H1 (cell line): ENCODE results near the gene KCTD12. TPM values are rescaled to one million over a fixed set of nuclear protein-coding genes. Genes with fewer than 3 reads are reported as not detected.

Source experiments
- CTCF ChIA-PET: fragments of 300-600 bp; sonication (Branson Sonifier 250); formaldehyde crosslinking; loops from one replicate; lab custom pipeline; 2021; ENCODE audit not compliant: partially characterized antibody; lab: Charles Lee
- POLR2A ChIA-PET: fragments of 300-600 bp; sonication (Branson Sonifier 250); formaldehyde crosslinking; loops from one replicate; lab custom pipeline; 2021; ENCODE audit warnings: inconsistent platforms; ENCODE audit not compliant: partially characterized antibody; lab: Charles Lee
- DNase-seq, 2 experiments: peaks; one replicate each; pipeline versions ENCODE4 v3.0.0 to v3.0.0-alpha.2; 2010 to 2022; ENCODE audit warnings: low spot score in 2 of 2, low read depth in 1 of 2, mixed read lengths in 1 of 2
- FAIRE-seq: peaks from 2 replicates; lab custom pipeline; 2011; peaks lifted over from hg19 to GRCh38; lab: Jason Lieb, UNC
- H2AFZ ChIP-seq: 2 replicates; pipeline ENCODE4 v1.8.1; 2012; ENCODE audit warnings: low read length, inconsistent platforms
- H2AK5ac ChIP-seq: 2 replicates; pipeline ENCODE4 v1.6.1; 2013; ENCODE audit warnings: low read depth, low read length
- H2BK120ac ChIP-seq: replicated peaks from 2 replicates; pipeline ENCODE3; 2013; ENCODE audit warnings: low read depth, low read length, inconsistent platforms
- H2BK12ac ChIP-seq: 2 replicates; pipeline ENCODE4 v1.6.1; 2013; ENCODE audit warnings: low read depth, low read length
- H2BK15ac ChIP-seq: 2 replicates; pipeline ENCODE4 v1.6.1; 2013; ENCODE audit warnings: low read length
- H2BK20ac ChIP-seq: 2 replicates; pipeline ENCODE4 v1.6.1; 2013; ENCODE audit warnings: low read length
- H2BK5ac ChIP-seq: 2 replicates; pipeline ENCODE4 v1.6.1; 2013; ENCODE audit warnings: low read depth, low read length
- H3K14ac ChIP-seq: 2 replicates; pipeline ENCODE4 v1.6.1; 2013; ENCODE audit warnings: inconsistent platforms; ENCODE audit not compliant: insufficient read length
- H3K18ac ChIP-seq: 2 replicates; pipeline ENCODE4 v1.6.1; 2013; ENCODE audit warnings: low read length; ENCODE audit errors: extremely low read depth
- H3K23ac ChIP-seq: 2 replicates; pipeline ENCODE4 v1.6.1; 2013; ENCODE audit warnings: inconsistent platforms; ENCODE audit not compliant: insufficient read length
- H3K23me2 ChIP-seq: 2 replicates; pipeline ENCODE4 v1.6.1; 2013; ENCODE audit warnings: low read depth, low read length
- H3K27ac ChIP-seq: 2 replicates; pipeline ENCODE4 v1.6.1; 2011; ENCODE audit warnings: low read depth, low read length, inconsistent platforms
- H3K27me3 ChIP-seq, 4 experiments: replicated peaks in 1 of 4; 1 replicate in 1 of 4; 2 replicates in 3 of 4; pipeline versions ENCODE4 v1.6.1 to v1.8.1; 2011 to 2013; ENCODE audit warnings: low read length in 3 of 4, mild to moderate bottlenecking in 3 of 4, inconsistent platforms in 2 of 4, mixed read lengths in 2 of 4, moderate library complexity in 1 of 4; ENCODE audit not compliant: control insufficient read depth in 3 of 4, insufficient read depth in 3 of 4; ENCODE audit errors: extremely low read depth in 1 of 4
- H3K36me3 ChIP-seq, 4 experiments: 2 replicates each; pipeline versions ENCODE4 v1.6.1 to v1.8.1; 2011 to 2013; ENCODE audit warnings: mild to moderate bottlenecking in 4 of 4, low read length in 3 of 4, moderate library complexity in 2 of 4, control low read depth in 1 of 4, inconsistent platforms in 1 of 4; ENCODE audit not compliant: insufficient read depth in 4 of 4, control insufficient read depth in 2 of 4
- H3K4ac ChIP-seq: replicated peaks from 2 replicates; pipeline ENCODE3; 2013; ENCODE audit warnings: low read length, low read depth, mixed read lengths, inconsistent platforms; ENCODE audit not compliant: insufficient read length
- H3K4me1 ChIP-seq, 4 experiments: replicated peaks in 1 of 4; 1 replicate in 1 of 4; 2 replicates in 3 of 4; pipeline versions ENCODE4 v1.6.1 to v1.8.1; 2011 to 2013; ENCODE audit warnings: low read length in 3 of 4, inconsistent platforms in 2 of 4, mixed read lengths in 1 of 4; ENCODE audit not compliant: insufficient read depth in 4 of 4, control insufficient read depth in 3 of 4
- H3K4me2 ChIP-seq, 2 experiments: 2 replicates each; pipeline versions ENCODE4 v1.6.1 to v1.8.1; 2011 to 2013; ENCODE audit warnings: low read depth in 2 of 2, low read length in 2 of 2, control low read depth in 1 of 2, inconsistent platforms in 1 of 2, mild to moderate bottlenecking in 1 of 2; ENCODE audit not compliant: insufficient read depth in 1 of 2
- H3K4me3 ChIP-seq, 4 experiments: fragments of 200-600, 300-600 bp in 1 of 4; sonication (generic), shearing (Covaris generic), sonication (Bioruptor Twin) in 1 of 4; 2 replicates each; pipeline versions ENCODE4 v1.5.1 to v1.8.1; 2011 to 2016; ENCODE audit warnings: low read length in 4 of 4, low read depth in 3 of 4, control low read depth in 2 of 4, inconsistent platforms in 2 of 4, mild to moderate bottlenecking in 2 of 4, mixed read lengths in 1 of 4, moderate library complexity in 1 of 4; ENCODE audit not compliant: insufficient read depth in 2 of 4; ENCODE audit errors: extremely low read depth in 1 of 4
- H3K56ac ChIP-seq: replicated peaks from 2 replicates; pipeline ENCODE3; 2013; ENCODE audit warnings: low read depth, mild to moderate bottlenecking, mixed read lengths, low read length, inconsistent platforms; ENCODE audit not compliant: insufficient read length
- H3K79me1 ChIP-seq: 2 replicates; pipeline ENCODE4 v1.6.1; 2013; ENCODE audit warnings: low read depth, low read length, control low read depth
- H3K79me2 ChIP-seq, 2 experiments: 2 replicates each; pipeline versions ENCODE4 v1.6.1 to v1.8.1; 2012 to 2013; ENCODE audit warnings: low read length in 2 of 2, mild to moderate bottlenecking in 2 of 2, inconsistent platforms in 1 of 2; ENCODE audit not compliant: insufficient read depth in 2 of 2, control insufficient read depth in 1 of 2
- H3K9ac ChIP-seq, 4 experiments: replicated peaks in 1 of 4; 1 replicate in 1 of 4; 2 replicates in 3 of 4; pipeline versions ENCODE4 v1.6.1 to v1.8.1; 2011 to 2013; ENCODE audit warnings: low read depth in 3 of 4, low read length in 3 of 4, control low read depth in 2 of 4, mild to moderate bottlenecking in 2 of 4, moderate library complexity in 2 of 4, inconsistent platforms in 1 of 4; ENCODE audit errors: extremely low read depth in 1 of 4
- H3K9me3 ChIP-seq, 2 experiments: 2 replicates each; pipeline versions ENCODE4 v1.6.1 to v1.8.1; 2012 to 2013; ENCODE audit warnings: mild to moderate bottlenecking in 2 of 2, moderate library complexity in 2 of 2, control low read depth in 1 of 2, inconsistent platforms in 1 of 2, low read depth in 1 of 2, low read length in 1 of 2, mixed read lengths in 1 of 2; ENCODE audit not compliant: insufficient read depth in 2 of 2
- H4K20me1 ChIP-seq, 2 experiments: replicated peaks in 1 of 2; 2 replicates each; pipeline versions ENCODE3 to v1.8.1; 2011 to 2013; ENCODE audit warnings: inconsistent platforms in 2 of 2, low read length in 2 of 2, mild to moderate bottlenecking in 1 of 2; ENCODE audit not compliant: insufficient read depth in 2 of 2, control insufficient read depth in 1 of 2
- H4K5ac ChIP-seq: 2 replicates; pipeline ENCODE4 v1.6.1; 2013; ENCODE audit warnings: low read length, low read depth, mixed read lengths, inconsistent platforms; ENCODE audit not compliant: insufficient read length
- H4K8ac ChIP-seq: 2 replicates; pipeline ENCODE4 v1.8.0; 2013; ENCODE audit warnings: mild to moderate bottlenecking, moderate library complexity, low read length, inconsistent platforms; ENCODE audit not compliant: insufficient read depth; ENCODE audit errors: extremely low read depth
- H4K91ac ChIP-seq: replicated peaks from 2 replicates; pipeline ENCODE3; 2013; ENCODE audit warnings: low read length, mixed read lengths, inconsistent platforms; ENCODE audit not compliant: insufficient read length
- BCL11A ChIP-seq, 2 experiments: IDR thresholded peaks; one replicate each; pipeline ENCODE4 v1.6.1; 2011; ENCODE audit warnings: low read depth in 2 of 2, low read length in 2 of 2, mild to moderate bottlenecking in 2 of 2
- CBX8 ChIP-seq: fragments of 300-800, 300-1000 bp; sonication (generic); IDR thresholded peaks from 2 replicates; pipeline ENCODE4 v1.7.1; 2016; ENCODE audit warnings: low read depth, low read length, borderline replicate concordance
- CEBPB ChIP-seq: IDR thresholded peaks from 2 replicates; pipeline ENCODE4 v1.6.1; 2012; ENCODE audit warnings: low read depth, low read length
- KDM4A ChIP-seq: IDR thresholded peaks from one replicate; pipeline ENCODE4 v1.7.1; 2012; ENCODE audit warnings: low read depth, mild to moderate bottlenecking, moderate library complexity, low read length, inconsistent platforms; ENCODE audit not compliant: severe bottlenecking
- NANOG ChIP-seq: IDR thresholded peaks from 2 replicates; pipeline ENCODE4 v1.6.1; 2011; ENCODE audit warnings: low read length, low read depth, mild to moderate bottlenecking, inconsistent platforms; ENCODE audit not compliant: insufficient read depth, poor library complexity, severe bottlenecking
- NRF1 ChIP-seq: IDR thresholded peaks from 2 replicates; pipeline ENCODE4 v1.6.1; 2011; ENCODE audit warnings: mild to moderate bottlenecking, low read depth, low read length, improper control_type of control experiment
- RAD21 ChIP-seq, 2 experiments: IDR thresholded peaks in 1 of 2; conservative IDR thresholded peaks in 1 of 2; 2 replicates each; pipeline ENCODE4 v1.6.1; 2011; ENCODE audit warnings: low read depth in 2 of 2, low read length in 2 of 2, improper control_type of control experiment in 1 of 2, inconsistent platforms in 1 of 2, mild to moderate bottlenecking in 1 of 2, moderate library complexity in 1 of 2
- RNF2 ChIP-seq: fragments of 200-900, 300-1000 bp; sonication (generic); IDR thresholded peaks from 2 replicates; pipeline ENCODE4 v1.7.1; 2016; ENCODE audit warnings: borderline replicate concordance, low read depth, mild to moderate bottlenecking, antibody characterized with exemption, low read length; ENCODE audit not compliant: poor library complexity, severe bottlenecking; ENCODE audit errors: missing control alignments
- RXRA ChIP-seq: IDR thresholded peaks from 2 replicates; pipeline ENCODE4 v1.6.1; 2011; ENCODE audit warnings: low read depth, mild to moderate bottlenecking, low read length, moderate library complexity; ENCODE audit not compliant: insufficient read depth
- SIRT6 ChIP-seq: IDR thresholded peaks from one replicate; pipeline ENCODE4 v1.7.1; 2012; ENCODE audit warnings: low read length, inconsistent platforms
- SP2 ChIP-seq: IDR thresholded peaks from 2 replicates; pipeline ENCODE4 v1.6.1; 2012; ENCODE audit warnings: mild to moderate bottlenecking, low read length, inconsistent platforms
- TCF12 ChIP-seq: IDR thresholded peaks from 2 replicates; pipeline ENCODE4 v1.6.1; 2011; ENCODE audit warnings: low read depth, mild to moderate bottlenecking, low read length
- WGBS, 2 experiments: shearing (Covaris generic) in 1 of 2; methylation state at CpG; one replicate each; pipeline versions ENCODE4 v1.1.6 to v1.1.7; 2013 to 2015; ENCODE audit warnings: low lambda C conversion rate in 2 of 2, mixed read lengths in 2 of 2, inconsistent platforms in 1 of 2, low coverage in 1 of 2, missing lambda C conversion rate in 1 of 2; ENCODE audit not compliant: insufficient replicate concordance in 2 of 2, insufficient coverage in 1 of 2, insufficient read length in 1 of 2; ENCODE audit errors: extremely low coverage in 1 of 2, missing lambda C conversion rate in 1 of 2; 5-methylcytosine and 5-hydroxymethylcytosine counted together
- polyA plus RNA-seq, 7 experiments: library from polyadenylated mRNA; depleted of rRNA in 3 of 7; stranded (reverse) in 5 of 7; unstranded in 2 of 7; fragments of >200 nt in 5 of 7; fragments of 200-250 nt in 2 of 7; gene quantifications; 1 replicate in 5 of 7; 2 replicates in 1 of 7; 4 replicates in 1 of 7; pipeline versions ENCODE4 v1.2.1 to v1.2.3, GENCODE V29; 2011 to 2013; ENCODE audit warnings: missing spikeins in 2 of 7, mixed read lengths in 2 of 7
- total RNA-seq: library from RNA; stranded (reverse); fragmentation: NEBNext Ultra II Directional; extraction: Animal tissue kit (Norgen Biotek cat#: 25700); gene quantifications from 2 replicates; pipeline ENCODE4 v1.2.1, GENCODE V29; 2021
- TF ChIP-seq, protein P1 (sequence below): IDR thresholded peaks from 2 replicates; pipeline ENCODE4 v1.6.1; 2011; ENCODE audit warnings: low read length, improper control_type of control experiment

KCTD12 gene
- total and polyA plus RNA-seq, 2 of the 8 experiments (the other 6 are each of a cell fraction or from before 2014, with no cell fraction given): 2.5 to 9.6 TPM

GRCh38 chr13:76851961-76852360 is 34.2 kb downstream of the KCTD12 start:
- no peak overlapping the region for H4K8ac ChIP-seq
- no peaks in the 10 kb centered on the region for H3K79me1 ChIP-seq
- no peaks in the 10 kb centered on the region for H3K4me1 ChIP-seq
- 93% methylated on average over 4 of the region's 4 CpGs; no CpG with 5 or more reads in 1 of the 2 experiments for WGBS, 2 experiments
- no peak overlapping the region for H3K4me3 ChIP-seq
- no peak overlapping the region for H2BK5ac ChIP-seq
- no peak for DNase-seq
- no peak overlapping the region for H2AFZ ChIP-seq
- no peak overlapping the region for H4K5ac ChIP-seq
- no peak overlapping the region for H3K4me2 ChIP-seq
- no peak for FAIRE-seq
- no peaks in the 10 kb centered on the region for H4K20me1 ChIP-seq
- no peak overlapping the region for H2BK120ac ChIP-seq
- no peak overlapping the region for H3K18ac ChIP-seq
- no peak overlapping the region for H3K27ac ChIP-seq
- H3K79me2 ChIP-seq: no peaks in the 10 kb centered on the region
- CTCF ChIA-PET: interaction anchor here (1.2 kb wide), 1 partner anchor 33 kb away, joined by 3 read pairs; no protein-coding TSS in a partner anchor
- POLR2A ChIA-PET: interaction anchor here (0.6 kb wide), 1 partner anchor 1317 kb away, joined by 3 read pairs; no protein-coding TSS in a partner anchor
- H2BK20ac ChIP-seq: no peak overlapping the region
- H2AK5ac ChIP-seq: no peak overlapping the region
- H3K56ac ChIP-seq: no peak overlapping the region
- no peak overlapping the region for H3K23ac ChIP-seq
- no peak overlapping the region for H3K14ac ChIP-seq
- H3K9me3 ChIP-seq: no peaks in the 10 kb centered on the region
- no peak overlapping the region for H2BK15ac ChIP-seq
- H3K4ac ChIP-seq: no peak overlapping the region
- H4K91ac ChIP-seq: no peak overlapping the region
- no peaks in the 10 kb centered on the region for H3K36me3 ChIP-seq
- no peak overlapping the region for H3K9ac ChIP-seq
- no peaks in the 10 kb centered on the region for H3K23me2 ChIP-seq
- H3K27me3 ChIP-seq: no peaks in the 10 kb centered on the region
- no peak overlapping the region for H2BK12ac ChIP-seq
- TF ChIP-seq RXRA (no peak), SP2 (no peak), RAD21 (IDR thresholded peaks at IDR 0.05 in 1 of 2, conservative IDR thresholded peaks at IDR 0.05 in 1 of 2; ENCODE audit: low read depth in 2 of 2, low read length in 2 of 2) (no peak), CEBPB (no peak), NANOG (no peak), SIRT6 (no peak), RNF2 (no peak), CBX8 (no peak), TCF12 (no peak), KDM4A (no peak), BCL11A (IDR thresholded peaks at IDR 0.05; ENCODE audit: low read depth in 2 of 2, low read length in 2 of 2) (no peak), NRF1 (no peak)
- TF ChIP-seq, protein P1, sequence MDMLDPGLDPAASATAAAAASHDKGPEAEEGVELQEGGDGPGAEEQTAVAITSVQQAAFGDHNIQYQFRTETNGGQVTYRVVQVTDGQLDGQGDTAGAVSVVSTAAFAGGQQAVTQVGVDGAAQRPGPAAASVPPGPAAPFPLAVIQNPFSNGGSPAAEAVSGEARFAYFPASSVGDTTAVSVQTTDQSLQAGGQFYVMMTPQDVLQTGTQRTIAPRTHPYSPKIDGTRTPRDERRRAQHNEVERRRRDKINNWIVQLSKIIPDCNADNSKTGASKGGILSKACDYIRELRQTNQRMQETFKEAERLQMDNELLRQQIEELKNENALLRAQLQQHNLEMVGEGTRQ: no peak
